ENCODE data around the gene ACP4.
"Not testable (repeated sequence)": the region's sequence is repeated elsewhere in the genome, so short reads cannot be mapped to it uniquely, and the experiment has no call there.

Gene ACP4

DNA sequence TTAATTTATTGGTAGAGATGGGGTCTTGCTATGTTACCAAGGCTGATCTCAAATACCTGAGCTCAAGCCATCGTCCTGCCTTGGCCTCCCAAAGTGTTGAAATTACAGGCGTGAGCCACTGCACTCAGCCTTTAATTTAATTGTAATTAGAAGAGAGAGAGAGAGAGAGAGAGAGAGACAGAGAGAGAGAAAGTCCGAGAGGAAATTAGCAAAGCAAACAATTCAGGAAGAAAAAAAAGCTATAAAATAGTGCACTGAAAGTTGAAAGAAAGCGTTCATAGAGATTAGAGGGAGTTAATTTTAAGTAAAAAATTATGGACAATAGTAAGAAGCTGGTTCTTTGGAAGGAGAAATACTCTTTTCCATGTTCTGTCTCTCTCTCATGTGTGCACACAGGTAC is 13.0 kb upstream of the ACP4 start:
- no peak for DNase-seq (ENCODE audit: low read depth)

DNA sequence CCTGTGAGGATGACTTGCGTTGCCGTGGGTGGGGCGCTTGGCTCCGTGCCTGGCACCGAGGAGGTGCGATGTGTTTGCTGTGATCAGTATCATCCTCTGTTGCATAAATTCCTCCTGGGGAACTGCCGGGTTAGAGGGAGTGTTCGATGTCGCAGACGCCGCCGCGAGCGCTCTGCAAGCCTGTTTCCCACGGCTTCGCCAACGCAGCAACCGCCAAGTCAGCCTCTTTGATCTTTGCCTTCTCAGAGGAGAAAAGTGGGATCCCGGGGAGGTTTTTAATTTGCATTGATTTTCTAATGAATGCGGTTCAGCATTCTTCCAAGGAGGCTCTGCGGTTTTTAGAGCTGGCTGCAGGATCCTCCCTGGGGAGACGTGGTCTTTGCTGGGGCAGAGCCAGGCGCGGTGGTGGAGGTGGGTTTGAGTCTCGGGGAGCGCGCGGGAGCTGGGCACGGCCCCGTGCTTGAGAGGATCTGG is 12.3 kb upstream of the ACP4 start:
- DNase-seq (ENCODE audit: low read depth), result no peak

DNA sequence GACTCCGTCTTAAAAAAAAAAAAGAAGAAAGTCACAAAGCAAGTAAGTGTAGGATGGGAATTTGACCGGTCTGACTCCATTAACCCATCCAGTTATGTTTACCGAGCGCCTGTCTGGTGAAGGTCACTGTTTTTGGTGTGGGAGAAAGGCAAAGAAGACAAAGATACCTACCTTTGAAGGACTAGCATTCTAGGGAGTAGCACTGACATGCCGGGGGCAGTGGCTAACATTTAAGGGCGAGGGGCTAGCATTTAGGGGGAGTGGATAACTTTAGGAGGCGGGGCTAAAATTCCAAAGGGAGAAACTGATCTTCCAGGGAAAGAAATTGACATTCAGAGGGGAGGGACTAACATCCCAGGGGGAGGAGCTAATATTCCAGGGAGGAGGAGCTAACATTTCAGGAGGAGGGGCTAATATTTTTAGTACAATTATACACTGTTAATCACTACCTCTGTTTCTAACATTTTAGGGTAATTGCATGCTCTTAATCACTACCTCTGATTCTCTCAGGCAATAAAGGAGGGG is 11.2 kb upstream of the ACP4 start:
- DNase-seq (ENCODE audit: low read depth), result no peak

DNA sequence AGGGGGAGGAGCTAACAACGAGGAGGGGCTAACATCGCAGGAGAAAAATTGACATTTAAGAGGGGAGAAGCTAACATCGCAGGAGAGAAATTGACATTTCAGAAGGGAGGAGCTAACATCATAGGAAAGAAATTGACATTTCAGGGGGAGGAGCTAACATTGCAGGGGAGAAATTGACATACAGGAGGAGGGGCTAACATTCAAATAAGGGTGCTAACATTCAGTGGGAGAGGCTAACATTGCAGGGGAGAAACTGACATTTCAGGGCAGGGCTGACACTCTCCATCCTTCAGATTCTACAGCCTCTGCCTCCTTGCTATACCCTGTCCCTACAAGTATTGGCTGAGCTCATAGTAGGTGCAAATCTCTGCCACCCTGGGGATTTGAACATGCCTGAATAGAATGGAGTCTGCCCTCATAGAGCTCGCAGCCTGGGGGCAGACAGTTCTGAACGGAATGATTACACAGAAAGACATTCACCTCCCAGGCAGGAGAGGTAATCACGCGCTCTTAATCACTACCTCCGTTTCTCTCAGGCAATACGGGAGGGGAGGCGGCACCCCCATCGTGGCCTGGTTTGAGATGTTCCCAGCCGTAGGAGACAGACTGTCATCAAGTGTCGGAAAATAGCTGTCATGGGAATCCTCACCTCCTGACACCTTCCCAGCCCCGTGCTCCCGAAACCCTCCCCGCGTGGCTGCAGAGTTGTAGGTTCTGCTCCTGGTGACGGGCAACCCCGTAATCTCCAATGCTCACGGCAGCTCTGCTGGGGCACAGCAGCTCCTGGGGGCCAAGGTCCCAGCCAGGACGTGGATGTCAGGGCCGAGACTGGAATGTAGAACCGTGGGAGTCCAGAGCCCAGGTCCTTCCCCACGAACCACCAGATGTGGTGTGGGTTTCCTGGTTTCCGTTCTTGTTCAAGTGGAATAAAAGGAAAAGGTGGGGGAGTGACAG is 10.4 kb upstream of the ACP4 start:
- no peak for DNase-seq (ENCODE audit: low read depth)

DNA sequence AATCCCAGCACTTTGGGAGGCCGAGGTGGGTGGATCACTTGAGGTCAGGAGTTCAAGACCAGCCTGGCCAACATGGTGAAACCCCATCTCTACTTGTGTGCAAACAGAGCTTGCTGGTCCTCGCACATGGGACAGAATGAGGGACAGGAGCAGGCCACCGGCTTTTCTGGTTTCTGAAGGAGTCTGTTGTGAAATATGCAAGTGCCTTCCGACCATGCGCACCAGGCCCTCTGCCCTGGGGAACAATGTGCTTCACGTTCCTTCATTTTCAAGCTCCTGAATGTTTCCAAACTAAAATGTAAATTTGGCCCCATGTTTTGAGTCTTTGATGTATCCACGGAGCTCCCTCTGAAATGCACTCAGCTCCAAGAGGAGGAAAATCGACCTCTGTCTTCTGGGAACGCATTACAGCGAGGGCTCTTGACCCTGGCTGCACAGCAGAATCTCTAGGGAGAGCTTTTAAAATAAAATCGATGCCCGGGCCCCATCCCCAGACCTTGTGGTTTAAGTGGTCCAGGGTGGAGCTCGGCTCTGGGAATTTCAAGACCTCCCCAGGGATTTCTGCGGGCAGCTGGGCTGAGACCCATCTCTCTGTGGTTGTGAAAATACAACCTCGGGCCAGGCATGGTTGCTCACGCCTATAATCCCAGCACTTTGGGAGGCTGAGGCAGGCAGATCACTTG is 9.3 kb upstream of the ACP4 start:
- DNase-seq (ENCODE audit: low read depth), result no peak

DNA sequence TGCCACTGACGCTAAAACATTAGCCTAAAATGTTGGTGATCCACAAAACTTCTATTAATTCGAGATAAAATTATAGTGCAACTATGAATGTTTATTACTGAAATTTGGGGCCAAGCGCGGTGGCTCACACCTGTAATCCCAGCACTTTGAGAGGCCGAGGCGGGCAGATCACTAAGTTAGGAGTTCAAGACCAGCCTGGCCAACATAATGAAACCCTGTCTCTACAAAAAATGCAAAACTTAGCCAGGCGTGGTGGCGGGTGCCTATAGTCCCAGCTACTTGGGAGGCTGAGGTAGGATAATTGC is 6.4 kb upstream of the ACP4 start:
- not testable (repeated sequence) for DNase-seq (ENCODE audit: low read depth)

DNA sequence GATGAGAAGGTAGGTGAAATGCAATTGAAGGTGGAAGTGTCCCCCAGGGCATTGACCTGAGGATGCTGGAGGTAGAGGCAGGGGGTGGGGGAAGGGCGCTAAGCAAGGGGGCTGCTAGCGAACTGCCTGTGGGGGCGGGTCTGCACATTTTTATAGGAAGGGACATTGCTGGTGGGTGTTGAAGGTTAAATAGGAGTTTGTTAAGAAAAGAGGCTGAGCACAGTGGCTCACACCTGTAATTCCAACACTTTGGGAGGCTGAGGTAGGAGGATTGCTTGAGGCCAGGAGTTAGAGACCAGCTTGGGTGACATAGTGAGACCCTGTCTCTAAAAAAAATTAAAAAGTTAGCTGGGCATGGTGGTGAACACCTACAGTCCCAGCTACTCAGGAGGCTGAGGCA is 5.5 kb upstream of the ACP4 start:
- no peak for DNase-seq (ENCODE audit: low read depth)

DNA sequence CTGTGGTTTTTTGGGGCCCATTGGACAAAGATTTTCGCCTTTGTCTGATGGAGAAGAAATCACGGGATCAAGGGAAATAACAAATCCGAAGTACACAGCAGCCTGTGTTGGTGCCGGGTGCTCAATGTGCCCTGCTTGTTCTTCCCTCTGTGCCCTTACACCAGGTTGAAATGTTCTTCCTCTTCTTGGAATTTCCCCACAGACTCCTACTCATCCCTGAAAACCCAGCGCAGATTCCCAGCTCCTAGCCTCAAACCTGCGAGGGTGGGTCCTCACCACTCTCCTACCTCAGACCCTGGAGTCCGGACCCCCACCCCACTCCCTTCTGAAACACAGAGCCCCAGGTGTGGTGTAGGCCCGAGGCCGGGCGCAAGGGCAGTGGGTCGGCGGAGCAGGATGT is 4.9 kb upstream of the ACP4 start:
- DNase-seq (ENCODE audit: low read depth), result no peak

DNA sequence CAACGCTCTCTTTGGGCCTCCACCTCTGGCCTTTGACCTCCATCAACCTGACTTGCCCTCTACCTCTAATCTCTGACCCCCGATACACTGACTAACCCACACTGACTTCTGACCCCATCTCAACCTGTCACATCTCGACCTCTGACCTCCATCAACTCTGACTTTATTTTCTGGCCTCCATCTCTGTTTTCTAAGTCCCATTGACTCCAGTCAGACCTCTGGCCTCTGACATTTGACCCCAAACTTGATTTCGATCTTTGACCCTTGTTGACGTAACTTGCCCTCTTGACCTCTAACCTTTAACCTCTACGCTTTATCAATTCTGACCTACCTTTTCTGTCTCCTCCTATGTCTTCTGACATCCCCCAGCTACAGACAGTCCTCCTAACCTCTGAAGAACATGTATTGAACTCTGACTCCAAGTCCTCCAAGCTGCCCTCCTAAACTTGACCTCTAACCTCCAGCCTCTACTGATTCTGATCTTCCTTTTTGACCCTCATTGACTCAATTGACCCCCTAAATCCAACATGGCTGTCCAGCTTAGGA is 780 bp downstream of the ACP4 start:
- no peak for DNase-seq (ENCODE audit: low read depth)

DNA sequence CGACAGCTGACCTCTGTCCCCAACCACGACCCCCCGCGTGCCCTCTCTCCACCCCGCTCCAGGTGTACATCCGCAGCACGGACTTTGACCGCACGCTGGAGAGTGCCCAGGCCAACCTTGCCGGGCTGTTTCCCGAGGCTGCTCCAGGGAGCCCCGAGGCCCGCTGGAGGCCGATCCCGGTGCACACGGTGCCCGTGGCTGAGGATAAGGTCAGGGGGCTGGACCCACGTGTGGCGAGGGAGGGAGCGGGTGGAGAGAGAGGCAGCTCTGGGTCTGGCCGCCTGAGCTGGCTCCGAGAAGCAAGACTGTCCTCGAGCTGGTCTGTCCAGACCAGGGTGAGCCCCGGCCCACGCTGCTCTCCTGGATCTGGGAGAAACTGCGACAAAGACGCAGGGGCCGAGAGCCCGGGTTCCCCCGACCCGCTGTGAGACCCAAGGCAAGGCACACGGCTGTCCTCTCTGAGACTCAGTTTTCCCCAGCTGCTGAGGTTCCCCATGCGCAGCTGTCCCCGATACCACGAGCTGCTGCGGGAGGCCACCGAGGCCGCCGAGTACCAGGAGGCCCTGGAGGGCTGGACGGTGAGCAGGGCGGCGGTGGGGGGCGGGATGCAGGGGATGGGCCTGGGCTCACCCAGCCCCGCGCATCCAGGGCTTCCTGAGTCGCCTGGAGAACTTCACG is 1.5 kb downstream of the ACP4 start:
- no peak for DNase-seq (ENCODE audit: low read depth)

DNA sequence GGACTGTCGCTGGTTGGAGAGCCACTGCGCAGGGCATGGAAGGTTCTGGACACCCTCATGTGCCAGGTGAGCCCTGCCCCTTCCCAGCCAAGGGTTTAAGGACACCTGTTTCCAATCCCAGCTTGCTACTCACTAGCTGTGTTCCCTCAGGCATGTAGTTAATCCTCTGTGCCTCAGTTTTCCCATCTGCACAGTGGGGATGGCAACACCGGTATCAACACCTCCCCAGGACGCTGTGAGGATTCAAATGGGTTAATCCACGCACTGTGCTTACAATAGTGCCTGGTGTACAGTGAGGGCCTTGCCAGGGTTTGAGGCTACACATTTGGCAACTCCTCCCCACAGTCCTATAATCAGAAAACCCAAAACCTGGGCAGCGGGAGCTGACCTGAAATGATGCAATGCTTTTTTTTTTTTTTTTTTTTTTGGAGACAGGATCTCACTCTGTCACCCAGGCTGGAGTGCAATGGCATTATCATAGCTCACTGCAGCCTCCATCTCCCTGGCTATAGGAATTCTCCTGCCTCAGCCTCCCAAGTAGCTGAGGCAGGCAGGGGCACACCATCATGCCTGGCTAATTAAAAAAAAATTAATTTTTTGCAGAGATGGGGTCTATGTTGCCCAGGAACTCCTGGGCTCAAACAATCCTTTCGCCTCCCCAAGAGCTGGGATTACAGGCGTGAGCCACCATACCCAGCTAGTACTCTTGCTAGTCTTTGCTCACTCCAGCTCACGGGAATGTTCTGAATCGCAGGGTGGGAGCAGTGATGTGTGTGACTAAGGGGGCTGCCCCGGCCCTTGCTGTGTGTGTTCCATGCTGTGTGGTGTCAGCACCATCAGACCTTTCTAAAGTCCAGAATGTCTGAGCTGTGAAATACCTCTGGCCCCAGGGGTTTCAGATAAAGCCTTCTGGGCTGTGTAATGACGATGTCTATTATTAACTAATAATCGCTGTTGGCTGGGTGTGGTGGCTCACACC is 2.3 kb downstream of the ACP4 start:
- DNase-seq (ENCODE audit: low read depth), result no peak

DNA sequence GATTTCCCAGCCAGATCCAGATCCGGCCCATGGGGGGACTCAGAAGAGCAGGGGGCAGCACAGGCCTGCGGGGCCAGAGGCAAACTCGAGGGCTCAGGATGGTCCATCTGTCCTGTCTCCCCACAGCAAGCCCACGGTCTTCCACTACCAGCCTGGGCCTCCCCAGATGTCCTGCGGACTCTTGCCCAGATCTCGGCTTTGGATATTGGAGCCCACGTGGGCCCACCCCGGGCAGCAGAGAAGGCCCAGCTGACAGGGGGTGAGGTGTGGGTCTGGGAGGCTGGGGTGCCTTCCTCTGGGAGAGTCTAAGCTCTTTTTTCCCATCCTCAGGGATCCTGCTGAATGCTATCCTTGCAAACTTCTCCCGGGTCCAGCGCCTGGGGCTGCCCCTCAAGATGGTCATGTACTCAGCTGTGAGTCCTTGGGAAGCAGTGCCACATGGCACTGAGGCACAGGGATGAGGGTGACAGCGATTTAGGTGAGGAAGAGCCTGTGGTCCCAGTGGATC is 3.4 kb downstream of the ACP4 start:
- no peak for DNase-seq (ENCODE audit: low read depth)

DNA sequence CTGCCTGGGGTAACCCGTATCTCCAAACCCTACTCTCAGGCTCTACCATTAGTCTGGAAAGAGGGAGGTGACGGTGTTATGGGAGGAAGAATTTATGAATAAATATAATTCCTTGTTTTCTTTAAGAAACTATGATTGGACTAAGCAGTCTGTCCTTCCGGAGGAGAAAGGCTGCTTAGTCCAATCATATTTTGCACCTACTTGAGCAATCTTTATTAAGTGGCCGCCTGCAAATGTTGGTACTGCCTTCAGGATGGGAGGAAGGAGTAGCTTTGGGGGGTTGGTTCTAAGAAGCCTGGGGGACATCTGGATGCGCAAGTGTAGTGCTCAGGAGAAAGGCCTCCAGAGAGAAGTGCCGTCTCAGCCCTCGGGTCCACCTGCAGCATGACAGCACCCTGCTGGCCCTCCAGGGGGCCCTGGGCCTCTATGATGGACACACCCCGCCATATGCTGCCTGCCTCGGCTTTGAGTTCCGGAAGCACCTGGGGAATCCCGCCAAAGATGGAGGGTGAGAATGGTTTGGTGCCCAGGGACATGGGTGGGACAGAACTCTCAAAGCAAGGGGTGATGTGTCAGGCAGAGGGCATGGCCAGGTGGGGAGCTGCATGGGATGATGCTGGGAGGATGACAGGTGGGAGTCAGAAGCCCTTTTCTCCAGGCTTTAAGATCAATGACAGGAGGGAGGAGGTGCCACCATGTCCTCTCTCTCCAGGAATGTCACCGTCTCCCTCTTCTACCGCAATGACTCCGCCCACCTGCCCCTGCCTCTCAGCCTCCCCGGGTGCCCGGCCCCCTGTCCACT is 4.1 kb downstream of the ACP4 start:
- DNase-seq (ENCODE audit: low read depth), result no peak

DNA sequence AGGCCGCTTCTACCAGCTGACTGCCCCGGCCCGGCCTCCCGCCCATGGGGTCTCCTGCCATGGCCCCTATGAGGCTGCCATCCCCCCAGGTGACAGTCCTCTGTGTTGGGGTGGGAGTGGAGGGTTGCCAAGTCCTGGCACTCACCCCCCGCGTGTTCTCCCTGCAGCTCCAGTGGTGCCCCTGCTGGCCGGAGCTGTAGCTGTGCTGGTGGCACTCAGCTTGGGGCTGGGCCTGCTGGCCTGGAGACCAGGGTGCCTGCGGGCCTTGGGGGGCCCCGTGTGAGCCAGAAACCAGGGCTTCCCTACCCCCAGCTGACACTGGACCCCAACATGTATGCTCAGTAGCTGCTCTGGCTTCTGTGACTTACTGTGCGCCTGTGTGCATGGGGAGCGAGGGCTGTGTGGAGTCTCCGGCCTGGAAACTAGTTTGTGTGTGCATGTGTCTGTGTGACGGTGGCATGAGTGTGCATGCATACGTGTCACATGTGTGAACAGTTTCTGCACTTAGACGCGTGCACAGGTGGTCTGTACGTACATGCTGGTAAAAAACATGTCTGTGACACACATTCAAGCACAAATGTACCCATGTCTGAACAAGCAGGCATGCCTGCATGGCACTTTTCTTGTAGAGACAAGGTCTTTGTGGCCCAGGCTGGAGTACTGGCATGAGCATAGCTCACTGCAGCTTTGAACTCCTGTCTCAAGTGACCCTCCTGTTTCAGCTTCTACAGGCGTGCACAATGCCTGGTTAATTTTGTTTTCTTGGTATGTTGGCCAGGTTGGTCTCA is 4.9 kb downstream of the ACP4 start:
- DNase-seq (ENCODE audit: low read depth), result no peak

DNA sequence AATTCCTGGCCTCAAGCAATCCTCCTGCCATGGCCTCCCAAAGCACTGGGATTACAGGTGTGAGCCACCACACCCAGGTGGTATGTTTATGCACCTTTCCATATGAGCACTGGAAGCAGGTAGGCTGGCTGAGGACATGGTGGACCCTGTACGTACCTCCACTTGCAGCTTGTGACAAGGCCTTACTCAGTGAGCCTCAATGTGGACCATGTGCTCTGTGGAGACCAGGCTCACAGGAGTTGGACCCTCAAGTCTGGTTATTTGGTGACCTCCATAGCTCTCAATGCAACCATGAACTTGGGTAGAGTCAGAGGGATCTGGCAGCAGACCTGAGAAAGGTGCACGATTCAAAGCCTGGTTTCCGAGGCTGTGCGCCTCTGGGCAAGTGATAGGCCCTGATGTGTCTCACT is 5.5 kb downstream of the ACP4 start:
- DNase-seq (ENCODE audit: low read depth), result no peak

DNA sequence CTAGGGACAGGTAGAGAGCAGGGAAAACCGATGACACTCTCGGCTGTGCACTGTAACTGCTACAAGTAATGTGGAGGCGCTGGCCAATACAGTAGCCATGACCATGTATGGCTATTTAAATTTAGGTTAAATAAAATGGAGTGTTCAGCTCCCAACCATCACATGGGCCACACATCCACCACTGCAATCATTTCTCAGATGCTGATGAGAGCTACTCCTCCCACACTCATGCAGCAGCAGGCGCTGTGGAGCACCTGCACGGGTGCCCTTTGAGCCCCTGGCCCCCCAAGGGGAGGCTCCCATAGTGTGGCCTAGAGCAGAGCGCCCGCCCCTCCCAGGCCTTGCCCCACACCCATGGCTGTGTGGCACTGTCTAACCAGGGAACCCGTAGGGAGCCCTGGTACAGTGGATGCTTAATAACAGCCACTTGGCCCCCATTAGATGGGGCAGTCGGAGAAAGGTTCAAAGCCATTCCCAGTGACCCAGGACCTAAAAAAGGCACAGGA is 6.0 kb downstream of the ACP4 start:
- DNase-seq (ENCODE audit: low read depth), result no peak

DNA sequence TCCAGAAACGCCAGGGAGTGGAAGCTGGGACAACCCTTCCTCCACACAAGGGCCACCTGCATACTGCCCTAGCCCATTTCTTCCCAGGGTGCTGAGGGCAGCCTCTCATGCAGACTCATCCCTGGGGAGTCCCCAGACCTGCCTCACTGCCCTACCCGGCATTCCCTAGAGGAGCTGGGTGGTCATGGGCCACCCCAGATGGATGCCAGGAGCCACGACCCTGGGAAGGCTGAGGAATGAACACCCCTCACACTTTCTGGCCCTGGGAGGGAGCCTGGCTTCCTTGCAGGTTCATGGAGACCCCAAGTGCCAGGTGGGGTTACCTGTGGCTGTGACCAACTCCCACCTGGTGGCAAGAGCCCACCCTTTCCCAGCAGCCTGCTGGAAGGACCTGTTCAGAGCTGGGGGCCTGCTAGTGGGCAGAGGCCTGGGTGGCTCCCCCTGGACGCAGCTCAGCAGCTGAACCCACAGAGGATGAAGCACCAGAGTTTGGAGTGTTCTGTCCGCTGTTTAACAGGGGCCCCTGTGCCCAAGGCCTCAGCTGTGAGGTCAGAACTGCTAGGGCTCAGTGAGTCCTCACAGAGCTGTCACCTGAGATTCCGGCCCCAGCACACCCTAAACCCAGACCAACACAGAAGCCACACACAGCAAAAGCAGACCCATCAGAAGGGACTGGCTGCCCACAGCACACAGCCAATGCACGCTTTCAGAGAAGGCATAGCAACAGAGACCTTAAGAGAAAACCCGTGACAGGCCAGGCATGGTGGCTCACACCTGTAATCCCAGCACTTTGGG is 6.6 kb downstream of the ACP4 start:
- no peak for DNase-seq (ENCODE audit: low read depth)

DNA sequence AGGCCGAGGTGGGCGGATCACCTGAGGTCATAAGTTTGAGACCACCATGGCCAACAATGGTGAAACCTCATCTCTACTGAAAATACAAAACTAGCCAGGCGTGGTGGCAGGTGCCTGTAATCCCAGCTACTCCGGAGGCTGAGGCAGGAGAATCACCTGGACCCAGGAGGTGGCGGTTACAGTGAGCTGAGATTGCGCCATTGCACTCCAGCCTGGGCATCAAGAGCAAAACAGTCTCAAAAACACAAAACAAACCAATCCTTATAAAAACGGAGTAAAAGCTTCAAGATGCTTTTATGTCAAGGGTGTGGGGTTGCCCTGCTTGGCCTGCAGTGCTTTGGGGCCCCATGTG is 7.2 kb downstream of the ACP4 start:
- no peak for DNase-seq (ENCODE audit: low read depth)
